Neural progenitor cell (in vitro differentiated cells): ENCODE data around the gene TGIF2. TPM values are rescaled to one million over a fixed set of nuclear protein-coding genes. Genes with fewer than 3 reads are reported as not detected.
A peak's percentile ranks its signal among the peaks of the same experiment; 100 is the strongest.

Experiments
- DNase-seq: peaks from one replicate; pipeline ENCODE4 v3.0.0-alpha.2; 2016; ENCODE audit warnings: low spot score
- H2AFZ ChIP-seq: fragments of 200-600 bp; sonication (generic); replicated peaks from 2 replicates; pipeline ENCODE4 v1.6.1; 2016; ENCODE audit warnings: antibody characterized with exemption
- H3F3A ChIP-seq: fragments of 200-600 bp; sonication (generic); 2 replicates; pipeline ENCODE4 v1.6.1; 2016; ENCODE audit warnings: antibody characterized with exemption, low read depth
- H3K27ac ChIP-seq: fragments of 200-600 bp; sonication (generic); 2 replicates; pipeline ENCODE4 v1.5.1; 2016; ENCODE audit warnings: mild to moderate bottlenecking
- H3K27me3 ChIP-seq: fragments of 200-600 bp; sonication (generic); 2 replicates; pipeline ENCODE4 v1.6.1; 2016; ENCODE audit warnings: mild to moderate bottlenecking, moderate library complexity
- H3K36me3 ChIP-seq: fragments of 200-600 bp; sonication (generic); 2 replicates; pipeline ENCODE4 v1.5.1; 2016
- H3K4me1 ChIP-seq: fragments of 200-600 bp; sonication (generic); 2 replicates; pipeline ENCODE4 v1.6.1; 2016; ENCODE audit warnings: mixed run types
- H3K4me2 ChIP-seq: fragments of 200-600 bp; sonication (generic); 2 replicates; pipeline ENCODE4 v1.6.1; 2016
- H3K4me3 ChIP-seq: fragments of 200-600 bp; sonication (generic); 2 replicates; pipeline ENCODE4 v1.5.1; 2016
- H3K79me2 ChIP-seq: fragments of 200-600 bp; sonication (generic); 2 replicates; pipeline ENCODE4 v1.6.1; 2016; ENCODE audit warnings: low read depth
- H3K9ac ChIP-seq: fragments of 200-600 bp; sonication (generic); 2 replicates; pipeline ENCODE4 v1.6.1; 2016
- H3K9me3 ChIP-seq: fragments of 200-600 bp; sonication (generic); 2 replicates; pipeline ENCODE4 v1.5.1; 2016; ENCODE audit warnings: low read depth
- H4K20me1 ChIP-seq: fragments of 200-600 bp; sonication (generic); 2 replicates; pipeline ENCODE4 v1.6.1; 2016; ENCODE audit warnings: low read depth
- H3K27ac Mint-ChIP-seq: 3 replicates; pipeline ENCODE4 v1.8.0; 2021; ENCODE audit warnings: mixed read lengths
- H3K27me3 Mint-ChIP-seq: 2 replicates; pipeline ENCODE4 v1.8.0; 2022; ENCODE audit warnings: low read depth, mild to moderate bottlenecking, inconsistent platforms, moderate library complexity, mixed read lengths; ENCODE audit not compliant: insufficient read depth
- H3K36me3 Mint-ChIP-seq: 3 replicates; pipeline ENCODE4 v1.8.0; 2021; ENCODE audit warnings: mixed read lengths
- H3K4me1 Mint-ChIP-seq: 3 replicates; pipeline ENCODE4 v1.8.0; 2021; ENCODE audit warnings: mixed read lengths
- H3K4me3 Mint-ChIP-seq: 3 replicates; pipeline ENCODE4 v1.8.0; 2021; ENCODE audit warnings: mild to moderate bottlenecking, moderate library complexity, mixed read lengths
- H3K9me3 Mint-ChIP-seq: 3 replicates; pipeline ENCODE4 v1.8.0; 2020; ENCODE audit warnings: mixed read lengths
- CTCF ChIP-seq: fragments of 200-600 bp; sonication (generic); IDR thresholded peaks from 2 replicates; pipeline ENCODE4 v1.5.1; 2017; ENCODE audit warnings: antibody characterized with exemption, mild to moderate bottlenecking
- EZH2 ChIP-seq: fragments of 200-600 bp; sonication (generic); IDR thresholded peaks from 2 replicates; pipeline ENCODE4 v1.6.1; 2017; ENCODE audit warnings: antibody characterized with exemption, mild to moderate bottlenecking, moderate library complexity
- EZH2phosphoT487 ChIP-seq: fragments of 200-600 bp; sonication (generic); IDR thresholded peaks from 2 replicates; pipeline ENCODE4 v1.6.1; 2017; ENCODE audit warnings: antibody characterized with exemption
- total RNA-seq: library from RNA; depleted of rRNA; stranded (reverse); fragments of >200 nt; gene quantifications from 2 replicates; pipeline ENCODE4 v1.2.3, GENCODE V29; 2015; ENCODE audit warnings: low replicate concordance

The TGIF2 gene
- total RNA-seq, 1 donor from 2014 or later = 67.1 TPM

- no peaks in the 10 kb centered on the region for H3K36me3 ChIP-seq
- H3K79me2 ChIP-seq = peaks cover 15% of the 10 kb centered on the region
- H3K9ac ChIP-seq = no peak overlapping the region
- no peak overlapping the region for H3K4me3 ChIP-seq
- H3K27ac ChIP-seq = no peak overlapping the region
- peaks cover 6% of the 10 kb centered on the region for H3K27me3 Mint-ChIP-seq
- H2AFZ ChIP-seq = no peak overlapping the region
- H3K36me3 Mint-ChIP-seq = no peaks in the 10 kb centered on the region
- H4K20me1 ChIP-seq = peaks cover 42% of the 10 kb centered on the region
- DNase-seq = no peak
- TF ChIP-seq EZH2 (no peak), EZH2phosphoT487 (no peak)
- no peak overlapping the region for H3K4me3 Mint-ChIP-seq
- H3K9me3 Mint-ChIP-seq = no peaks in the 10 kb centered on the region
- H3K27me3 ChIP-seq = no peaks in the 10 kb centered on the region
- H3K4me1 ChIP-seq = peaks cover 13% of the 10 kb centered on the region
- peak overlapping the region; percentile 35 for H3K27ac Mint-ChIP-seq
- H3K9me3 ChIP-seq = no peaks in the 10 kb centered on the region
- peaks cover 19% of the 10 kb centered on the region for H3K4me1 Mint-ChIP-seq
- H3F3A ChIP-seq = peaks cover 7% of the 10 kb centered on the region
- H3K4me2 ChIP-seq = no peak overlapping the region
These were observed 27.2 kb upstream of the TGIF2 start for GRCh38 chr20:36546111-36546736.

GRCh38 chr20:36547186-36548005, 26.0 kb upstream of the TGIF2 start:
- no peak overlapping the region for H3K4me3 ChIP-seq
- no peak overlapping the region for H3K27ac ChIP-seq
- no peak overlapping the region for H3K9ac ChIP-seq
- peaks cover 6% of the 10 kb centered on the region for H3K4me1 ChIP-seq
- no peak overlapping the region for H3K4me3 Mint-ChIP-seq
- DNase-seq = no peak
- peaks cover 6% of the 10 kb centered on the region for H3K27me3 Mint-ChIP-seq
- TF ChIP-seq CTCF (no peak), EZH2phosphoT487 (no peak), EZH2 (no peak)
- peaks cover 32% of the 10 kb centered on the region for H4K20me1 ChIP-seq
- no peaks in the 10 kb centered on the region for H3K36me3 Mint-ChIP-seq
- H3K9me3 ChIP-seq = no peaks in the 10 kb centered on the region
- H3K4me2 ChIP-seq = no peak overlapping the region
- peaks cover 12% of the 10 kb centered on the region for H3K79me2 ChIP-seq
- H3K4me1 Mint-ChIP-seq = peaks cover 14% of the 10 kb centered on the region
- H3F3A ChIP-seq = peaks cover 7% of the 10 kb centered on the region
- H2AFZ ChIP-seq = no peak overlapping the region
- no peaks in the 10 kb centered on the region for H3K27me3 ChIP-seq
- H3K36me3 ChIP-seq = no peaks in the 10 kb centered on the region
- H3K9me3 Mint-ChIP-seq = no peaks in the 10 kb centered on the region
- H3K27ac Mint-ChIP-seq = peak overlapping the region; percentile 8

GRCh38 chr20:36548006-36548315, 25.4 kb upstream of the TGIF2 start:
- Mint-ChIP-seq H3K36me3 (no peaks in the 10 kb centered on the region), H3K27ac (no peak overlapping the region), H3K27me3 (peaks cover 5% of the 10 kb centered on the region), H3K9me3 (no peaks in the 10 kb centered on the region), H3K4me1 (peaks cover 8% of the 10 kb centered on the region), H3K4me3 (no peak overlapping the region)
- H3K4me3 ChIP-seq = no peak overlapping the region
- H3K4me1 ChIP-seq = peaks cover under 1% of the 10 kb centered on the region
- no peak overlapping the region for H2AFZ ChIP-seq
- H3K9ac ChIP-seq = no peak overlapping the region
- H3K36me3 ChIP-seq = no peaks in the 10 kb centered on the region
- DNase-seq = peak; percentile 61
- H3F3A ChIP-seq = peaks cover 7% of the 10 kb centered on the region
- H3K27me3 ChIP-seq = no peaks in the 10 kb centered on the region
- no peak overlapping the region for H3K27ac ChIP-seq
- H3K4me2 ChIP-seq = no peak overlapping the region
- H3K79me2 ChIP-seq = peaks cover 6% of the 10 kb centered on the region
- TF ChIP-seq EZH2 (no peak), CTCF (peak; percentile 44)
- H3K9me3 ChIP-seq = no peaks in the 10 kb centered on the region
- H4K20me1 ChIP-seq = peaks cover 27% of the 10 kb centered on the region
